ENCODE results near the gene ATPAF1.

ATPAF1 gene

DNA sequence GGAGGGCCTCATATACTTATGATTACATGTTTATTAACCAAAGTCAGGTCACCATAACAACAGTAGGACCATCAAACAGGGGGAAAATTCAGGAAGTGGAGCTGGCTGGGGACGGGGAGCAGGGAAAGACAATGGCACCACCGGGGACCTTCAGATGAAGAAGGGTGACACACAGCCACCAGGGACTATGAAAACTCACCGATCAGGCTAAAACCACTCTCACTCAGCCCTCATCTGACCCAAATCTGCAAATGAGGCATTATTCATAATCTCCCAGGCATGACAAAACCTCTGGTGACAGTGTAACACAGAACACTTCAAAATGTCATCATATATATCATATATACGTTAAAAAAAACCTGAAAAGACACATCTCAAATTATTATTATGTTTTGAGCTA, 75.3 kb downstream of the ATPAF1 start:
- H2AFZ ChIP-seq = no peak overlapping the region
- H3K79me2 ChIP-seq = no peaks in the 10 kb centered on the region
- no peak overlapping the region for H3K4me3 ChIP-seq (ENCODE audit: low read depth, low read length)
- TF ChIP-seq, protein P1, sequence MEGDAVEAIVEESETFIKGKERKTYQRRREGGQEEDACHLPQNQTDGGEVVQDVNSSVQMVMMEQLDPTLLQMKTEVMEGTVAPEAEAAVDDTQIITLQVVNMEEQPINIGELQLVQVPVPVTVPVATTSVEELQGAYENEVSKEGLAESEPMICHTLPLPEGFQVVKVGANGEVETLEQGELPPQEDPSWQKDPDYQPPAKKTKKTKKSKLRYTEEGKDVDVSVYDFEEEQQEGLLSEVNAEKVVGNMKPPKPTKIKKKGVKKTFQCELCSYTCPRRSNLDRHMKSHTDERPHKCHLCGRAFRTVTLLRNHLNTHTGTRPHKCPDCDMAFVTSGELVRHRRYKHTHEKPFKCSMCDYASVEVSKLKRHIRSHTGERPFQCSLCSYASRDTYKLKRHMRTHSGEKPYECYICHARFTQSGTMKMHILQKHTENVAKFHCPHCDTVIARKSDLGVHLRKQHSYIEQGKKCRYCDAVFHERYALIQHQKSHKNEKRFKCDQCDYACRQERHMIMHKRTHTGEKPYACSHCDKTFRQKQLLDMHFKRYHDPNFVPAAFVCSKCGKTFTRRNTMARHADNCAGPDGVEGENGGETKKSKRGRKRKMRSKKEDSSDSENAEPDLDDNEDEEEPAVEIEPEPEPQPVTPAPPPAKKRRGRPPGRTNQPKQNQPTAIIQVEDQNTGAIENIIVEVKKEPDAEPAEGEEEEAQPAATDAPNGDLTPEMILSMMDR (IDR thresholded peaks at IDR 0.05) = no peak
- H3K27ac ChIP-seq = no peak overlapping the region
- H3K27me3 ChIP-seq (ENCODE audit: control insufficient read depth, insufficient read depth, low read length) = no peaks in the 10 kb centered on the region
- H3K4me1 ChIP-seq = no peaks in the 10 kb centered on the region
- no peak overlapping the region for H3K4me2 ChIP-seq (ENCODE audit: low read length)
- no peaks in the 10 kb centered on the region for H3K9me3 ChIP-seq (ENCODE audit: control insufficient read depth, low read length)
- no peak overlapping the region for H3K9ac ChIP-seq
- no peaks in the 10 kb centered on the region for H3K36me3 ChIP-seq (ENCODE audit: control insufficient read depth, insufficient read depth, low read length)

DNA sequence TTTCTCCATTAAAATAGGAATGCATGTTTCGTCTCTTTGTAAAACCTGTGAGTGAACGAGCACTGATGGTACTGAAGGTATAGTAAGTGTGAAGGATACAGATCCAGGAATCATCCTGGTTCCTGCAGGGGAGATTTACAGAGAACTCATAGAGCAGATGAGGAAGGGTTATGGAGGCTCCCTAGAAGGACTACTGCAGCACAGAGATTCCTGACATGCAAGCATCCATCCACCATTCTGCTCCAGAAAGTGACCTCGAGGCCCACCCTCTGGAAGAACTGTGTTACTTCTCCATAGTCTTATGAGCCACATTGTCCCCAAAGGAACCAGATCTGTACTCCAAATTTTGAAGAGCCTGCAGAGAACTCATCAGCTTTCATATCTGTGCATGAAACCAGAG, 78.6 kb downstream of the ATPAF1 start:
- H3K4me1 ChIP-seq = no peaks in the 10 kb centered on the region
- H3K27me3 ChIP-seq (ENCODE audit: control insufficient read depth, insufficient read depth, low read length) = no peaks in the 10 kb centered on the region
- no peaks in the 10 kb centered on the region for H3K36me3 ChIP-seq (ENCODE audit: control insufficient read depth, insufficient read depth, low read length)
- H3K4me2 ChIP-seq (ENCODE audit: low read length) = no peak overlapping the region
- TF ChIP-seq, protein P1 (IDR thresholded peaks at IDR 0.05) = no peak
- H3K79me2 ChIP-seq = no peaks in the 10 kb centered on the region
- H3K9ac ChIP-seq = no peak overlapping the region
- H3K27ac ChIP-seq = no peak overlapping the region
- no peaks in the 10 kb centered on the region for H3K9me3 ChIP-seq (ENCODE audit: control insufficient read depth, low read length)
- H3K4me3 ChIP-seq (ENCODE audit: low read depth, low read length) = no peak overlapping the region
- H2AFZ ChIP-seq = no peak overlapping the region

DNA sequence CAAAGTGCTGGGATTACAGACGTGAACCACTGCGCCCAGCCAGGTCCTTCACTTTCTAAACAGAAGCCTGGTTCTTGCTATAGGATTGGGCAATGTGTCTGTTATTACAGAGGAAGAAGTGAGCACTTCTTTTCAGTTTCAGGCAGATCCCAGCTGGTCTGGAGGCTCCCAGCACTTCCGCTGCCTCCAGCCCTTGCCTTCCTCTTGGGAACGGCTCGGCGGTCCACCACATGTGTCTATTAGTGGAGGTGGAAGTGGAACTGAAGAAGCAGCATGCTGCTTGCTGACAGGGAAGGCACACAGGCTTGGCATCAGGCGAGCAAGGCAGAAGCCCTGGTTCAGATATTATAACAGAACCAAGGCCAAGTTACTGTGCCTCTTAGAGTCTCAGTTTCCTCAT, 81.1 kb downstream of the ATPAF1 start:
- Histone ChIP-seq H3K9me3 (ENCODE audit: control insufficient read depth, low read length) (no peaks in the 10 kb centered on the region), H3K4me1 (no peaks in the 10 kb centered on the region), H3K4me2 (ENCODE audit: low read length) (no peak overlapping the region), H3K27me3 (ENCODE audit: control insufficient read depth, insufficient read depth, low read length) (no peaks in the 10 kb centered on the region), H2AFZ (no peak overlapping the region), H3K9ac (no peak overlapping the region), H3K79me2 (no peaks in the 10 kb centered on the region), H3K27ac (no peak overlapping the region), H3K4me3 (ENCODE audit: low read depth, low read length) (no peak overlapping the region), H3K36me3 (ENCODE audit: control insufficient read depth, insufficient read depth, low read length) (no peaks in the 10 kb centered on the region)
- TF ChIP-seq, protein P1 (IDR thresholded peaks at IDR 0.05) = no peak

DNA sequence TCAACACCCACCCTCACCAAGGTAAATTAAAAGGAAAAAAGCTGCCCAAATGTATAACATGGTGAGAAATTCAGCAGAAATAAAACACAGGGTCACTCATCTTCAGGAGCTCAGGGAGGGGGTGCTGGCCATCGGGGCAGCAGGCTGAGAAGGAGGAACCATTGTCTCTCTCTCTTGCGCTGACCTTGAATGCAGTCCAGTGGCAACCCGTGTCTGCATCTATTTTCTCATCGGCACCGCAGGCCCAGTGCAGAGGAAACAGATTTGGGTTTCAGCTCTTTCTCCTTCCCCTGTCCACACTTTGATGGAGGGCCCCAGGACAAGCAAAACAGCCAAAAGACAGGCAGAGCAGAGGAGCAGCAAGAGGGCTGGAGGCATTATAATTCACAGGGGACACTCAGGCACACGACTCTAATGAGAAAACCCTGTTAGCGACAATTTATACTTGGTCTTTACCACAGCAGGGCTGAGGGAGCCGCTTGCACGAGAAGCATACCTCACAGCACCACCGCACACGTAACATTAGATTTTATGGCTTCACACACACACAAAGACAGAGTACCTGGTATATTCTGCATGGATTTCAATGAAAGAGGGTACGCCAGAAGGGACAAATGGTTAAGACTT, 82.7 kb downstream of the ATPAF1 start:
- TF ChIP-seq, protein P1 (IDR thresholded peaks at IDR 0.05) = no peak
- Histone ChIP-seq H3K9me3 (ENCODE audit: control insufficient read depth, low read length) (no peaks in the 10 kb centered on the region), H3K4me1 (no peaks in the 10 kb centered on the region), H3K27ac (no peak overlapping the region), H2AFZ (no peak overlapping the region), H3K36me3 (ENCODE audit: control insufficient read depth, insufficient read depth, low read length) (no peaks in the 10 kb centered on the region), H3K4me3 (ENCODE audit: low read depth, low read length) (no peak overlapping the region), H3K79me2 (no peaks in the 10 kb centered on the region), H3K4me2 (ENCODE audit: low read length) (no peak overlapping the region), H3K9ac (no peak overlapping the region), H3K27me3 (ENCODE audit: control insufficient read depth, insufficient read depth, low read length) (no peaks in the 10 kb centered on the region)

DNA sequence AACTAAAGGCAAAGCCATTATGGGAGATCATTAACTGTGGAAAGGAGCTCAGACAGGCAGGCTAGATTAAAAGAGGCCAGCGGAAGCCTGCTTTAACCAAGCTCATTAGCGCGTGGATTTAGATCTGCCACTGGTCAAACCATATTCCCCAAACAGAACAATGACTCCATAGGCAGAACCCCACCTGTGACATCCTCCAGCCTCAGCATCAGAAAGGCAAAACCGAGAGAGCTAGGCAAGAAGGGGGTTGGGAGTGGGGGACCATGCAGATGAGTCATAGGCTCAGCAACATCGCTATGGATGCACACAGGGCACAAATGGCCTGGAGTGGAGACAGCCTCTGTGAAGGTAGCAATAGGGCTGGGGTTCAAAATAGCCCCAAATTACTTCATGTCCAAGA, 84.7 kb downstream of the ATPAF1 start:
- H3K36me3 ChIP-seq (ENCODE audit: control insufficient read depth, insufficient read depth, low read length) = no peaks in the 10 kb centered on the region
- H3K27me3 ChIP-seq (ENCODE audit: control insufficient read depth, insufficient read depth, low read length) = no peaks in the 10 kb centered on the region
- H3K4me3 ChIP-seq (ENCODE audit: low read depth, low read length) = no peak overlapping the region
- no peak overlapping the region for H3K9ac ChIP-seq
- H3K4me1 ChIP-seq = no peaks in the 10 kb centered on the region
- no peak overlapping the region for H3K4me2 ChIP-seq (ENCODE audit: low read length)
- TF ChIP-seq, protein P1 (IDR thresholded peaks at IDR 0.05) = no peak
- H2AFZ ChIP-seq = no peak overlapping the region
- no peaks in the 10 kb centered on the region for H3K79me2 ChIP-seq
- no peak overlapping the region for H3K27ac ChIP-seq
- H3K9me3 ChIP-seq (ENCODE audit: control insufficient read depth, low read length) = no peaks in the 10 kb centered on the region

All from parathyroid adenoma (tissue), 2 donors.